GM21381 (cell line): ENCODE measurements around the gene RBM17.
"Not testable (repeated sequence)": the region's sequence is repeated elsewhere in the genome, so short reads cannot be mapped to it uniquely, and the experiment has no call there.

Source experiments
- ATAC-seq: cut with Tn5 transposase; IDR thresholded peaks from one replicate; pipeline ENCODE4 v1.9.1; 2021; ENCODE audit warnings: mild to moderate bottlenecking, moderate library complexity; ENCODE audit not compliant: unreplicated experiment

The RBM17 gene

DNA sequence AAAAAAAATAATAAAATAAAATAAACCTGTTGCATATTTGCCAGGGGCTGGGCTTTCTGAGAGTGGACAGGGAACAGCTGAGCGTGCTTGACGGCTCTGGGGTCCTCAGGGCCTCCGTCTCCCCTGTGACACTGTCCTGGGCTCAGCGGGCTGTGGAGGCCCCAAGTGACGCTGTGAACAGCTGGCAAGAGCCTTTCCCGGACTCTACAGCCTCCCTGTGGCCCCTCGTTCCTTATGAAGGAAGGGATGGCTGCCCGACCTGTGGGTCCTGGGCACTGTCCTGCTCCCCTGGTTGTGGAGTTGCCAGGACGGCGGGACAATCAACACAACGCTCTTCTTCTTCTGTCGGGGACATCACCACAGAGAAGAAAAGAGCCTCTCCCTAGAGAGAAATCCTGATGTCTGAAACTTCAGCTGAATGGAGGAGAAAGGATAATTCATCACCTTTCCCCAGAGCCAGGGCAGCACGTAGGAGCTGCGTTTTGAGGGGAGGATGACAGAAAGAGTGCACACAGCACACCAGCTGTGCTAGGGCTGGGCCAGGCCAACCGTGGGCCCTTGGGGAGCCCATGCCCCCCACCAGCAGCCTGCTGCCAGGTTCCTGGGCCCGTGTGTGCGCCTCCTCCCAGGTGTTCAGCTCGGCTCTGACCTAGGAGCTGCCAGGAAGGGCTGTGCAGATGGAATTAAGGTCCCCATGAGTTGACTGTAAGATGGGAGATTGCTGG, 45.4 kb downstream of the RBM17 start:
- no peak for ATAC-seq

DNA sequence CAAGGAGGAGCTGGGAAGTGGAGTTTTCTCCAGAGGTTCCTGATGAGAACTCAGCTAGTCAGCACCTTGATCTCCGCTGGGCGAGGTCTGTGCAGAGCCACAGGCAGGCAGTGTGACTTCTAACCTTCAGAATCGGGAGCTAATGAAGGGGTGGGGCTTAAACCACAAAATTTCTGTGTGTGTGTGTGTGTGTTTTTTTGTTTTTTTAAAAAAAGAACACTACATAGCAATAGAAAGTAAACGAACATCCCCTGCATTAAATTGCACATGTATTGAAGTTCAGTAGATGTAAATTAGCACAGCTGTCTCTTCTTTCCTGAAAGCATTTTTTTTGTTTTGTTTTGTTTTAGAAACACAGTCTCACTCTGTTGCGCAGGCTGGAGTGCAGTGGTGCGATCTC, 46.2 kb downstream of the RBM17 start:
- ATAC-seq: no peak

DNA sequence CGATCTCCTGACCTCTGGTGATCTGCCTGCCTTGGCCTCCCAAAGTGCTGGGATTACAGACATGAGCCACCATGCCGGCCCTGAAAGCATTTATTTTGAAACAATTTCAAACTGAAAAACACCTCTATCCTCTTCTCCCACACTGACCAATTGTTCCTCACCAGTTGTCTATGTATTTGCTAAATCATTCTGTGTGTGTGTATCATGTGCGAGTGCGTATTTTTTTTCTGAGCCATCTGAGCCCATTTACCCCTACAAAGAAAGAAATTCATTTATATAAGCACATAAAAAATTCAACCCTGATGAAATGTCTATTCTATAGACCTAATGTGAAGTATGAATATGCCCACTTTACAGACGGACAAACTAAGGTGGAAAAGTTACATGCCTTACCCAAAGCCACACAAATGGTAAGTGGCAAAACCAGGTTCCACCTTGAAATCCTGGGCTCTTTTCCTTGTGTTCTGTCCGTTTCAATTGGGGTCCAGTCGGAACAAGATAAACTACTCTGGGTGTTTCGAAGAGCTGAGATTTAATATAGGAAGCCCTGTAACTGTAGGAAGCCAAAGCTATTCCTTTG, 46.8 kb downstream of the RBM17 start:
- ATAC-seq: no peak

DNA sequence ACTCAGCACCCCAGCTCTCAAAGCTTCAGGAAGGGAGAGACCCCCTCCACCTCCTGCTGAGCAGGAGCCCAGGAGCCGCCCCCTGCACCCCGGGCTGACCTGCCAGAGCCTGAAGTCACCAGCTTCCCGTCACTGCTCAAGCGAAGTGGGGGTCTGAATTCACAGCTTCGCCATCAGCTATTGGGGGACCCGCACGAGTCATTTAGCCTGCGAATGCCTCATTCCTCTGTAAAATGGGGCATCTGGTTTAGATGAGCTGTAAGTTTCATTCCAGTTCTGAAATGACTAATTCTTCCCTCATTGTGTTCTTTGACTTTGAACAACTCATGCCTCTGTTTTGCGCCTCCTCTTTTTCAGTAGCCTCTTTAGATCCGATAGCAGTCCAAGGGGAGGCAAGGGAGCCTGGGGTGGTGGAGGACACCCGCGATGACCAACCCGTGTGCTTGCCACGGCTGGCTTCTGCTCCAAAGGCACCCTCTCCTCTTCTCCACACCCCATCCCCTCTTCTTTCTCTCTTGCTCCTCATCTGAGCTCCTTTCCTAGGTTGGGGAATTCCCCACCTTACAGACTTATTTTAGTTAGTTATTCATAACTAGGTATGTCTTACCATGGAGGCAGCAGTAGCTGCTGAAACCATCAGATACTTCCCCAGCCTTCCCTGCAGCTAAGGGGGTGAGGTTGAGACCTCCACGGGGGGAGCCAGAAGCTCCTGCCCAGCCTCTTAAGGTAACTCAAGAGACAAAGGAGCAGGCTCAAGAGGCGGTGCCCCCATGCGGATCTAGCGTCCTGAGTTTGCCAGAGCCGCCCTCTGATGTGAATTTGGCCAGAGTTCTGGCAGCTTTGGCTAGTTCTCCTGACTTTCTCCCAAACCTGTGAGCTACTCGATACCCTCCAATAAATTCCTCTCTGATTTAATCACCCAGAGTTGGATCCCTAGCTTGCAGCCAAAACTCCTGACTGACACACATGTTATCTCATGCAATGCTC, 47.7 kb downstream of the RBM17 start:
- ATAC-seq: no peak

DNA sequence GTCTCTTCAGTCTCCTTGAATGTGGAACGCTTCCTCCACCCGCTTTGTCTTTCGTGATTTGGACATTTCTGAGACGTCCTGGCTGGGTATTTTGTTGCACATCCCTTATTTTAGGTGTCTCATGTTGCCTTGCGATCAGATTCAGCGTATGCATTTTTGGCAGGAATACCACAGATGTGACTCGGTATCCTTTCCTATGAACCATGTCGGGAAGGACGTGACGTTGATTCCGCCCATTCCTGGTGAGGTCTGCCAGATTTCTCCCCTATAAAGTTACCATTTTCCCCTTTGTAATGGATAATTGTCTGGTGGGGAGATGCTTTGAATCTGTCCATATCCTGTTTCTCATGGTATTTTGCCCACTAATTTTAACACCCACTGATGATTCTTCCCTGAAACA, 49.6 kb downstream of the RBM17 start:
- ATAC-seq: no peak

DNA sequence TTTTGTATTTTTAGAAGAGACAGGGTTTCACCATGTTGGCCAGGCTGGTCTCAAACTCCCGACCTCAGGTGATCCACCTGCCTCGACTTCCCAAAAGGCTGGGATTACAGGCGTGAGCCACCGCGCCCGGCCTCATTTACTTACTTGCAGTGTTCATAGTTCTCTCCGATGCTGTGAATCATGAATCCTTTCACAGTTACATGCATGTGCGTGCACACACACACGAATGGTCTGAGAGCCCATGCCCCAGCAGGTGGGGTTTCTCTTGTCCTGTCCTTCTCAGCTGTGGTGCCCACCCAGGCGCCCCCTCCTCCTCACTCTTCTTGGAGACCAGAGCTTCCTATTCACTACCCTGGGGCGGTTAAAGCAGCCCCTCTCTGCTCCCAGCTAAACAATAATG, 50.6 kb downstream of the RBM17 start:
- ATAC-seq: no peak

DNA sequence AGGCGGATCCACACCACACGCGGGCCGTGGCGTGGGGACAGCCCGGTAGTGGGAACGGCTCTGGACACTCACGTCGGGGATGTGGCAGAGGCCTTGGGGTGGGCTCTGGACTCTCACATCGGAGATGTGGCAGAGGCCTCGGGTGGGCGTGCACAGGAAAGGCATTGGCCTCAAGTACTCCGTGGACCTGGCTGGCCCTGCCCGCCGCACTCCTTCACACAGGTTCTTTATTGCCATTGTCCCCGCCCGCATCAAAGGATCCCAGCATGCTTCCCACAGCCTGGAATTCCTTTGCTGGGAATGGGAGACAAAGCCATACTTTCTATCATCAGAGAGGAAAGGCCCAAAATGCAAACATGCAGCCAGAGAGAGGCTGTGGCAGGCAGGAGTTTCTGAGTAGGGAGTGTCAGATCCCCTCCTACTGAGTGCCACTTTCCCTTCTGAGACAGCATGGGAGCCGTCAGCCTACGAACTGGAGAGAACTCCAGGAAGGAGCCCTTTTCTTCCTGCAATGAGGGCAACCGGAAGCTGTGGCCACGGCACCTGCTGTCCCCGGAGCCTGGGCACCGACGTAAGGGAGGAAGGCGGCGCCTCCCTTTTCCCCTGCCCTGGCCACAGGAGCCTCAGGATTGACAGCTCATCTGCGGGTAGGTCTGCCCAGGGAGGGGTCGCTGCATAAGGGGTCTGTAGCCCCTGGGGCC, 51.5 kb downstream of the RBM17 start:
- ATAC-seq: no peak

DNA sequence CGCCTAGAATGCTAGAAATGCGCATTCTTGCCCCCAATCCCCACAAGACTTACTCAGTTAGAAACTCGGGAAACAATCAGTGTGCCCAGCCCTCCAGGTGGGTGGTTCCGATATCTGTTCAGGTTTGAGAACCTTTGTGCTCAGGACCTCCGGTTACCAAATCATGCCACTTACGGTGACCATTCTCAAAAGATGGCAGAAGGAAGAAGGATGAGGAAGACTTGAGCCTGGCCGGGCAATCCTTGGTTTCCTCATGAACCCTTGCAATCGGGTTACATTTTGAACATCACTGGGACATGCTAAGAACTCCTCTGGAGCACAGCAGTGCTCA, 52.1 kb downstream of the RBM17 start:
- ATAC-seq: no peak

DNA sequence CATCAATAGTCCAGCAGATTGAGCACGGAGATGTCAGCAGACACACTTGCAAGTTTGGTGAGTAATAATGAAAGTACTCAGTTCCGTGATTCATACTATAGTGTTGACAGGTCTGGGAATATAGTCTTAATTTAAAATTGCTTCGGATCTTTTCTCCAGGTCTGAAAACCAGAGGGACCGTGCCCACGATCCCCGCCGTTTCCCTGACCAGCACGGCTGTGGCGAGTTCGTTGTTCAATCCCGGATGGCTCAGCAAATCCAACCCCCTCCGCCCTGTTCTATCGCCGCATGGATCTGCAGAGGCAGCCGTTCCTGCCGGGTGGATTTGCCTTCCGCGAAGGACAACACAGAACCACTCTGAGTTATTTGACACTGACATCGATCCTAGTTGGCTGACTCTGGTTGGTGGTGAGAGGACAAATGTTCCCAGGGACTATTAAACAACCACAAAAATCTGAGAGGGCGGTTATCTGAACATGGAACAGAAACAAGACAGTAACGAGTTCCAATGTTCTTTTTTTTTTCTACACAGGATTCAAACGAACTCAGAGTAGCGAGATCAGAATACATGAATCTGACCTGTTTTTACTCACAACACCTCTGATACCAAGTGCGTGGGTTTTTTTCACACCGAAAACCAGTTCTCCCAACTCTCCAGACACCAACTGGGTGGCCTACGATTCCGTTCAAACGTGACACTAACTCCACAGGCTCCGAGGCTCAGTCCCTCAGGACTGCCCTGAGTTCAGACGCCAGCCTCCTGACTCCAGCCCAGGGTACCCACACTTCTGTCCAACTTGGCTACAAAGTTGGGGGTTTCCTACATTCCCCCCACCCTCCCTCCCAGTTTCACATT, 52.7 kb downstream of the RBM17 start:
- peak; percentile 52 for ATAC-seq

DNA sequence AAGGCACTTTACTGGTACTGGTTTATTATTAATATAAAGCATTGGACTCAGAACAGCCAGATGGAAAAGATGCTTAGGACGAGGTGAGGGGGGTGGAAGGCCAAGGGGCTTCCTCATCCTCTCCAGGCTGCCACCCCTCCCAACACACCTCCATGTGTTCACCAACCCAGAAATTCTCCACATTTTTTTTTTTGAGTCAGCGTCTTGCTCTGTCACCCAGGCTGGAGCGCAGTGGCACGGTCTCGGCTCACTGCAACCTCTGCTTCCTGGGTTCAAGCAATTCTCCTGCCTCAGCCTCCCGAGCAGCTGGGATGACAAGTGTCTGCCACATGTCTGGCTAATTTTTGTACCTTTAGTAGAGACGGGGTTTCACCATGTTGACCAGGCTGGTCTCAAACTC, 53.4 kb downstream of the RBM17 start:
- not testable (repeated sequence) for ATAC-seq

DNA sequence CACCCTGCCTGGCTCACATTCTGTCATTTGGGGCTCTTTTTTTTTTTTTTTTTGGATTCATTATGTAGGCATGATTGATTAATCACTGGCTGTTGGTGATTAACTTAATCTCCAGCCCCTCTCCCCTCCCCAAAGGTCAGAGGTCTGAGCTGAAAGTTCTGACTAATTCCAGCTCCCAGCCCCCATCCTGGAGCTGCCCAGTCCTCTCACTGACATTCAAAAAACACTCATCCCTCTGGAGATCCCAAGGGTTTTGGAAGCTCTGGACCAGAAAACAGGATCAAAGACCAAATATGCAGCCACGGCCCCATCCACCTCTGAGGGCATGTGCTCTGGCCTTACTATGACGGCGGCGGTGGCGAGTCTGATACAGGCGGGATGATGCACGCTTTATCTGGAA, 53.8 kb downstream of the RBM17 start:
- no peak for ATAC-seq

DNA sequence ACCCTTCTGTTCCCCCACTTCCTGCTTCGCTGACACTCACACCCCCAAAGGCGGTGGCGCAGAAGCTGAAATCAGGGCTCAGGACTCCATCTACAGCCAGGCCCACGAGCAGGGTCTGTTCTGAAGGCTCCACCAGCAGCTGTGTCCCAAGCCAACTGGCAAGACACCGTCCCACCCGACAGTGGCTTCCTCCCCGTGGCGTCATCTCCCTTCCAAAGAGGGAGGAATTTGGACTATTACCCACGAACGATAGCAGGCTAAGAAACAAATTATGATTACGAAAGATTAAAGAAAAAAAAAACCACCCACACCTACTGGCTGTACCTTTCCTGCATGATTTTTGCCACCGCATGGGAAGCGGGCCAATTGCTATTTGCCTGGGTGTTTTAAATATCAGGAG, 54.3 kb downstream of the RBM17 start:
- ATAC-seq: no peak

DNA sequence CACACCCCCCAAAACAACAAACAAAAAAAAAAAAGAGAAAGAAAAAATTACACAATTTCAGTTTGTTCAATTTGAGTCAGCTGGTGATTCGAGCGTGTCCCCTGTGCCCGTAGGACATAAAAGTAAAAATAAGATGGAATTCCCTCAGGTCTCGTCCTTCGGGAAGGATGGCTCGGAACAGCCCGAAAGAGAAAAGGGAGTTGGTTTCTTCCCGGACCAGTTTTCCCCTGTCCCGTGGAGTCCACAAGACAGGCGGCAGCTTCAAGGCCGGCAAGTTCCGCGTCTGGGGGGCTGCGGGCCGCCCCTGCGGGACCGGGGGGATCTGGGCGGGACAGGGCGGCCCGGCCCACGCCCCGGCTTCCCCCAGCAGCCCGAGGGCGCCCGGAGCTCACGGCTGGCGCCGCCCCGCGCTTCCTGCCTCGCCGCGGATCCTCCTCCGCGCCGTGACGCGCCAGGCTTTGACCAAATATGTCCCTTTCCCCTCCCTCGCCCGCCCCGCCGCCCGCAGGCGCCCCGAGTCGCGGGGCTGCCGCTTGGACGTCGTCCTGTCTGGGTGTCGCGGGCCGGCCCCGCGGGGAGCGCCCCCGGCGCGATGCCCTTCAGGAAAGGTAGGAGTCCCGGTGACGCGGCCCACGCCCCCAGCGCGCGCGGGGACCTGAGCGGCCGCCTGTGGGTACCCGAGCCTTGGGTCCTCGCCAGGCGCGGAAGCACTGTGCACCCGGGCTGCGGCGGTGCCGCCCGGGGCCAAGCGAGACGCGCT, 55.8 kb downstream of the RBM17 start:
- peak; percentile 76 for ATAC-seq

DNA sequence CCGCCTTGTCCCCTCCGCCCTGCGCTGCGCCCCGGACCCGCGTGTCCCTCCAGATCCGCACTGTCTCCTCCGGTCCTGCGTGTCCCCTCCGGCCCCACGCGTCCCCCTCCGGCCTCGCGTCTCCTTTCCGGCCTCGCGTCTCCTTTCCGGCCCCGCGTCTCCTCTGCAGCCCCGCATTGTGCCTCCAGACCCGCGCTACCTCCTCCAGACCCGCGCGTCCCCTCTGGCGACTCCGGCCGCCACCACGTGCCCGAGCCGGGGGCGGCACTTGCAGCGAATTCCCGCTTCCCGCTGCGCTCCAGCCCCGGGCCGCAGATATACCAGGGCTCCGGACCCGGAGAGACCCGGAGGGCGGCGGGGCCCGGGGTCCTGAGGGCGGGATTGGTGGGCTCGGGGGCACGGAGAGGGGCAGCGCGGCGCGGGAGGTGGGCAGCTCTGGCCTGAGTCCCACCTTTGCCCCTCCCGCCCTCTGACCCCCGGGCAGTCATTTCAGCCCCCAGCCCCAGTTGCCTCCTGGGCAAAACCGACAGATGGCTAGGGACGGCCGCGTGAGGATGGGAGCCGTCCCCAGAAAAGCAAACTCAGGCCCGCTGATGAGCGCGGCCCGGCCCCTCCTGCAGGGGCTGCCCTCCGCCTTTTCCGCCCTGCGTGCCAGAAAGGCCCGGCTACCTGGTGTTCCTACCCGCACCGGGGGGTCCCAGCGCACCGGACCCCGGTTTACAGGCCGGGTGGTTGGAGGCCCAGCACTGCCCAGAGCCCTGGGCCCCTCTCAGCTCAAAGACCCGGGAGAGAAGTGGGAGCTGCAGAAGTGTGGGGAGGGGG, 56.5 kb downstream of the RBM17 start:
- no peak for ATAC-seq

DNA sequence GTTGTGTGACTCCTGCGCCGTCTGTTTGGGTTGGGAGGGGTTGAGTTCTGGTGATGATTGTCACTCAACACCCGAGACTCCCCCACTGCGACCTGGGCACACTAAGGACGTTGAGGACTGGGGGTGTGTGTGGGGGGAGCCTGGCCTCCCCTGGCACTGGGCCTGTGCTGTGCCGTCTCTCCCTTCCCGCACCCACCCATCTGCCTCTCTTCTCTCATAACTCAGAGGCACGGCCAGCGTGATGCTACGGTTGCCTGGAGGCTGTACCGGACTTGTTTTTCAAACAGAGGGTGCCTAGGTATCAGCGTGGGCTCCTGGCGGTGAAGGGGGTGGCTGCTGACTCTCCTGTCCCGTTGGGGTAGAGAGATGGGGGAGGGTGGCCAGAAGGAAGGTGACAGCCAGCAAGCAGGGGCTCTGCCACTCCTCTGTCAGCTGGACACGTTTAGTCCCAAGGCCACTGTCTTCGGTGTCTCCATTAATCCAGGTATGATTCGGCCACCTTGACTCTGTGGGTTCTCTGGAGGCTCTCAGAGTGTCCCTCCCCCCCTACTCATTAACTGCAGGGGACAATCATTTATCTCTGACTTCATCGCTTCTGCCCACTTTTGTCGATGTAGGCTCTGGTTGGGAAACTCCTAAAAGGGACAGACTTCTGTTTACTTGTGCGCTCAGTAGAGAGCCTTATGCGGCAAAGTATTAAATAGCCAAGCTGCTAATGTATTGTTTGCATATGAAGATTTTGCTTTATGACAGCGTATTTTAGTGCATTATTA, 57.4 kb downstream of the RBM17 start:
- no peak for ATAC-seq

DNA sequence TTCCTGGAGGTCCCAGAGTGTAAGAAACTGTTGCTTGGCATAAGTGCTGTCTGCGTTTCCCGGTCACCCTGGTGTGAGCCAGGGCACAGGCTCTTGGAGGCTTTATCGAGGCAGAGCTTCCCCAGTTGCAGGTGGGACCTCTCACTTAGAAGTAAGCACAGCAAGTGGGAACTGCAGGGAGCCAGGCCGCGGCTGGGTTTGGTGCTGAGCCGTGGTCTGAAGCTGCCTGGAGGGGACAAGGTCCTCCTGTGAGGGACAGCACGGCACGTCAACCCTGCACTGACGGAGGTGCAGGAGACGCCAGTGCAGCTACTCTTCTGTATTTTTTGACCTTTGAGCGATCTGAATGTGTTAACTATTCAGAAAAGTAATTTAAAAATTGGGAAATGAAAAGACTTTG, 58.1 kb downstream of the RBM17 start:
- ATAC-seq: no peak

DNA sequence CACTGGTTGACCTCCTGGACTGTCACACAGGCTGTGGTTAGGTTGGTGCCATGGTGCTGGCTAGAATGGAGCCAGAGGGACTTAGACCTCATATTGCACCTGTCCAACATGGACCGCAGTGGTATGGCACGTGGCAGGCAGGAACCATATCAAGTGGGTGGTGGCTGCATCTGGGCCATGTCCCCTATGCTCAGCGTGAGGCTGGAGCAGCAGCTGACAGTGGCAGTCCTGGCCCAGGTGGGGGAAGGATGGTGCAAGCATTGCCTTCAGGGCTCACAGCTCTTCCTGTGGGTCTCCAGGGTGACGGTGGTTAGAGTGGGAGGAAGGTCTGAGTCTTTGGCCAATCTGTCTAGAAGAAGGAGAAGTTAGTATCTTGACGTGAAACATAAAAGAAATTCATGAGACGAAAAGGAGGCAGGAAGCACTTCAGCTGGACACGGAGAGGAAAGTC, 59.4 kb downstream of the RBM17 start:
- no peak for ATAC-seq

DNA sequence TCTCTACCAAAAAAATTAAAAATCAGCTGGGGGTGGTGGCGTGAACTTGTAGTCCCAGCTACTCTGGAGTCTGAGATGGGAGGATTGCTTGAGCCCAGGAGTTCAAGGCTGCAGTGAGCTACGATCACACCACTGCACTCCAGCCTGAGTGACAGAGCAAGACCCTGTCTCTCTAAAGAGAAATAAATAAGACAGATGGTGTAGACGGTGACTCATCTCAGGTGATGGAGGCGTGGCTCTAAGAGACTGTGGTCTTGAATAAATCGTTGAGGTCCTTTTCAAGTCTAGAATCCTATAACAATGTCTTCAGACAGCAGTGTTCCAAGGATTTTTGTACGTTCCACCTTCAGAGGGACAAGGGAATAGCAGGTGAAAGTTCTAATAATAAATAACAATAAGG, 60.1 kb downstream of the RBM17 start:
- no peak for ATAC-seq
